B cell (primary cell): ENCODE data around the gene ACOX3. TPM values are rescaled to one million over a fixed set of nuclear protein-coding genes. Genes with fewer than 3 reads are reported as not detected.

Experiments
- ATAC-seq: fragments of 200-7000 bp; cut with Tn5 transposase; one replicate; pipeline ENCODE4 v1.10.0; 2021; ENCODE audit warnings: low read depth, mild to moderate bottlenecking, moderate number of reproducible peaks, moderate library complexity
- CTCF ChIA-PET: fragments of 350-600 bp; sonication (Branson Sonifier 250); formaldehyde crosslinking; loops from one replicate; lab custom pipeline; 2021; ENCODE audit warnings: antibody characterized with exemption, inconsistent platforms; lab: Charles Lee
- POLR2A ChIA-PET: fragments of 350-600 bp; sonication (Branson Sonifier 250); formaldehyde crosslinking; loops from one replicate; lab custom pipeline; 2021; ENCODE audit warnings: antibody characterized with exemption; lab: Charles Lee
- DNase-seq: peaks from one replicate; pipeline ENCODE4 v3.0.0; 2013
- H2AFZ ChIP-seq: 2 replicates; pipeline ENCODE4 v1.6.1; 2012; ENCODE audit warnings: mild to moderate bottlenecking, low read depth, low read length; ENCODE audit not compliant: insufficient read depth, poor library complexity, severe bottlenecking
- H3K27ac ChIP-seq, 2 donors: 1 replicate in 1 of 2; 2 replicates in 1 of 2; pipeline ENCODE4 v1.5.1; 2012 to 2013; ENCODE audit warnings: low read length in 2 of 2, mild to moderate bottlenecking in 2 of 2, moderate library complexity in 1 of 2
- H3K27me3 ChIP-seq, 4 experiments: fragments of 200-600 bp in 1 of 4; sonication (generic) in 1 of 4; replicated peaks in 1 of 4; 1 replicate in 2 of 4; 2 replicates in 2 of 4; pipeline versions ENCODE4 v1.6.1 to v1.7.0; 2013 to 2016; ENCODE audit warnings: low read length in 3 of 4, mild to moderate bottlenecking in 2 of 4, mixed read lengths in 1 of 4, moderate library complexity in 1 of 4; ENCODE audit not compliant: insufficient read depth in 4 of 4, control insufficient read depth in 3 of 4; ENCODE audit errors: control extremely low read depth in 1 of 4
- H3K36me3 ChIP-seq, 2 experiments: replicated peaks in 1 of 2; 1 replicate in 1 of 2; 2 replicates in 1 of 2; pipeline versions ENCODE4 v1.6.1 to v1.7.1; 2013; ENCODE audit warnings: low read length in 1 of 2; ENCODE audit not compliant: insufficient read depth in 2 of 2, control insufficient read depth in 1 of 2; ENCODE audit errors: control extremely low read depth in 1 of 2, extremely low read depth in 1 of 2
- H3K4me1 ChIP-seq, 2 donors: fragments of 200-600 bp in 1 of 2; sonication (generic) in 1 of 2; 1 replicate in 1 of 2; 2 replicates in 1 of 2; pipeline versions ENCODE4 v1.5.1 to v1.6.1; 2013 to 2017; ENCODE audit warnings: low read length in 2 of 2; ENCODE audit not compliant: control insufficient read depth in 2 of 2, insufficient read depth in 2 of 2
- H3K4me2 ChIP-seq: replicated peaks from 2 replicates; pipeline ENCODE3; 2012; ENCODE audit warnings: mild to moderate bottlenecking, low read depth, low read length; ENCODE audit not compliant: poor library complexity, severe bottlenecking
- H3K4me3 ChIP-seq, 5 experiments: fragments of 200-600 bp in 1 of 5; sonication (generic) in 1 of 5; 1 replicate in 3 of 5; 2 replicates in 2 of 5; pipeline versions ENCODE4 v1.5.1 to v1.7.0; 2011 to 2016; ENCODE audit warnings: low read length in 4 of 5, mild to moderate bottlenecking in 4 of 5, low read depth in 2 of 5, control low read depth in 1 of 5, moderate library complexity in 1 of 5; ENCODE audit not compliant: insufficient read depth in 1 of 5; ENCODE audit errors: control extremely low read depth in 1 of 5, extremely low read depth in 1 of 5
- H3K79me2 ChIP-seq: fragments of 200-600 bp; sonication (generic); one replicate; pipeline ENCODE4 v1.6.0; 2016; ENCODE audit warnings: low read length; ENCODE audit not compliant: control insufficient read depth, insufficient read depth
- H3K9ac ChIP-seq: fragments of 200-600 bp; sonication (generic); 2 replicates; pipeline ENCODE4 v1.6.1; 2017; ENCODE audit warnings: mild to moderate bottlenecking, low read length, moderate library complexity
- H3K9me3 ChIP-seq, 3 donors: one replicate each; pipeline versions ENCODE4 v1.6.1 to v1.7.1; 2013; ENCODE audit warnings: low read length in 2 of 3; ENCODE audit not compliant: control insufficient read depth in 2 of 3, insufficient read depth in 1 of 3; ENCODE audit errors: control extremely low read depth in 1 of 3
- H4K20me1 ChIP-seq: 2 replicates; pipeline ENCODE4 v1.6.0; 2012; ENCODE audit warnings: mild to moderate bottlenecking, low read length; ENCODE audit not compliant: insufficient read depth, control insufficient read depth, poor library complexity, severe bottlenecking
- H3K27ac Mint-ChIP-seq: one replicate; pipeline ENCODE4 v1.8.0; 2021; ENCODE audit warnings: mixed read lengths
- H3K27me3 Mint-ChIP-seq: one replicate; pipeline ENCODE4 v1.8.0; 2021; ENCODE audit warnings: mixed read lengths
- H3K4me1 Mint-ChIP-seq: one replicate; pipeline ENCODE4 v1.8.0; 2021; ENCODE audit warnings: mixed read lengths
- H3K4me3 Mint-ChIP-seq: one replicate; pipeline ENCODE4 v1.8.0; 2021; ENCODE audit warnings: mixed read lengths
- H3K9me3 Mint-ChIP-seq: one replicate; pipeline ENCODE4 v1.8.0; 2022; ENCODE audit warnings: mixed read lengths; ENCODE audit not compliant: insufficient read depth
- EZH2 ChIP-seq: IDR thresholded peaks from 2 replicates; pipeline ENCODE4 v1.6.1; 2012; ENCODE audit warnings: borderline replicate concordance, low read depth, mild to moderate bottlenecking, moderate library complexity, low read length; ENCODE audit not compliant: insufficient read depth, poor library complexity, severe bottlenecking
- WGBS: methylation state at CpG from one replicate; pipeline ENCODE4 v1.1.5; 2013; ENCODE audit warnings: missing lambda C conversion rate; ENCODE audit not compliant: insufficient coverage; 5-methylcytosine and 5-hydroxymethylcytosine counted together
- intact Hi-C: fragments of 100-400 bp; cut with micrococcal nuclease; formaldehyde crosslinking; loops from one replicate; pipeline ENCODE4 v1.10.0; 2022
- polyA plus RNA-seq: library from polyadenylated mRNA; depleted of rRNA; stranded (reverse); fragments of >200 nt; gene quantifications from 2 replicates; pipeline ENCODE4 v1.2.3, GENCODE V29; 2012
- total RNA-seq, 2 donors: library from RNA; stranded (reverse); fragments of 120-200 nt in 1 of 2; gene quantifications; 1 replicate in 1 of 2; 2 replicates in 1 of 2; pipeline versions ENCODE4 v1.2.3 to v1.2.4, GENCODE V29; 2013 to 2022
- TF ChIP-seq, protein P1 (sequence below): fragments of 200-600 bp; IDR thresholded peaks from one replicate; pipeline ENCODE4 v1.8.0; 2022; ENCODE audit warnings: antibody characterized with exemption, mild to moderate bottlenecking

The ACOX3 gene
- total and polyA plus RNA-seq, 2 donors (not counting 1 experiment from before 2014, with no cell fraction given), result 4.6 to 23.1 TPM

DNA sequence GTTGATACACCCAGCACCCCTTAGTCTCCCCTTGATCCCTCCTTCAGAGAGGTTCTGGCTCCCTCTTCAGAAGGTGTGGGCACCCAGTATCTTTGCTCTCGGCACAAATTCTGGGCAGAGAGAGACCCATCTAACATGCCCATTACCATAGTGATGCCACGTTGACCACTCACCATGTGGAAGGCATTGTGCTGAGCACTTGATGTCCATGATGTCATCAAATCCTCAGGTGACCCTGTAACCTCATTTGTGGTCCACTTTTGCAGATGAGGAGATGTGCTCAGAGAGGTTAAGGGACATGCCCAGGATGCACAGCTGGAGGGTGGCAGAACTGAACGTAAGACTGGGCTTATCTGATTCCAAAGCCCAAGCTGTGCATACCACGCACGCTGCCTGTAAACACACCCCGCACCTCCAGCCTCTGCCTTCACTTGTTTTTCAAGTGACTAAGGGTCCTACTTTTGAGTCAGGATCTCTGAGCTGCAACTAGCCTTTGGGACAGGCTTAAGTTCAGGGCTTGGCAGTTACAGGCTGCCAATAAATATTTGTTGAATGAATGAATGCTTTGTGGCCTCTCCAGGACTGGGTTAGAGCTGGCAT lies 115.8 kb downstream of the ACOX3 start:
- ChIA-PET CTCF (no interaction called here), POLR2A (no interaction called here)
- H3K4me1 Mint-ChIP-seq, result no peaks in the 10 kb centered on the region
- H3K27ac Mint-ChIP-seq, result no peak overlapping the region
- no peak overlapping the region for H3K4me3 Mint-ChIP-seq
- H3K9me3 Mint-ChIP-seq, result no peaks in the 10 kb centered on the region
- H3K4me3 ChIP-seq, result no peak overlapping the region
- H3K9ac ChIP-seq, result no peak overlapping the region
- H3K4me2 ChIP-seq, result no peak overlapping the region
- H3K27me3 Mint-ChIP-seq, result peaks cover 2% of the 10 kb centered on the region
- H2AFZ ChIP-seq, result no peak overlapping the region
- no peak for DNase-seq
- 80% methylated on average over 5 of the region's 6 CpGs for WGBS
- no peaks in the 10 kb centered on the region for H4K20me1 ChIP-seq
- H3K9me3 ChIP-seq, result no peaks in the 10 kb centered on the region
- no peak for ATAC-seq
- H3K27ac ChIP-seq, result no peak overlapping the region
- no peaks in the 10 kb centered on the region for H3K4me1 ChIP-seq
- no peaks in the 10 kb centered on the region for H3K79me2 ChIP-seq
- H3K36me3 ChIP-seq, result no peaks in the 10 kb centered on the region
- no peak for TF ChIP-seq EZH2
- H3K27me3 ChIP-seq, result no peaks in the 10 kb centered on the region
- intact Hi-C loops, result no loop called here

DNA sequence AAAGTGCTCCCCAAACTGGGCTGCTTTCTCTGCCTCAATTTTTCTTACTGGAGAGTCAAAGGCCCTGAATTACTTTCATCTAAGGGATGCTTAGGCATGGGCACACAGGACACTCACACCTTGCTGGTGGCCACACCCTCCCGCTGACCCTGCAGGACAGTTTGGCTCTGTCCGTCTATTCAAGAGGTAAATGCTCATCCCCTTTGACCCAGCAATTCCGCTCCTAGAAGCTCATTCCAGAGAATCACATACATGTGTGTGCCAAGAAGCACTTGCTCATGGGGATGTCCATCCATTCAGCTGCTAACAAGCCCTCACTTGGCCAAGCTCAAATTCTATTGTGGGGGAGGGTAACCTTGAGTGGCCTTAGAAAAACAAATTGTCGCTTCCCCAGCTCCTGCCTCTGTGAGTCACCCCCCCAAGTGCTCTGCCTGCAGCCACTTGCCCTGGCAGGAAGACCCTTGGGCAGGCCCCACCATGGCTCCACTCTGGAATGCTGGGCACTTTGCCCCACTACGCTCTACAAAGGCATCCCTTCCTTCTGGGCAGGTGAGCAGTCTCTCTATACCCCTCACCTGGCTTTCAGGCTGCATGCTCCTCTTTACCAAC lies 116.5 kb downstream of the ACOX3 start:
- H3K4me1 Mint-ChIP-seq, result no peaks in the 10 kb centered on the region
- H3K27ac Mint-ChIP-seq, result no peak overlapping the region
- no peak overlapping the region for H2AFZ ChIP-seq
- CTCF ChIA-PET, result no interaction called here
- no peak overlapping the region for H3K4me2 ChIP-seq
- H3K9me3 Mint-ChIP-seq, result no peaks in the 10 kb centered on the region
- no peaks in the 10 kb centered on the region for H3K36me3 ChIP-seq
- H3K27ac ChIP-seq, result no peak overlapping the region
- peaks cover 2% of the 10 kb centered on the region for H3K27me3 Mint-ChIP-seq
- no peaks in the 10 kb centered on the region for H3K27me3 ChIP-seq
- H3K4me3 Mint-ChIP-seq, result no peak overlapping the region
- H3K4me1 ChIP-seq, result no peaks in the 10 kb centered on the region
- ATAC-seq, result no peak
- no peak overlapping the region for H3K4me3 ChIP-seq
- intact Hi-C loops, result no loop called here
- no peak for TF ChIP-seq EZH2
- TF ChIP-seq, protein P1, sequence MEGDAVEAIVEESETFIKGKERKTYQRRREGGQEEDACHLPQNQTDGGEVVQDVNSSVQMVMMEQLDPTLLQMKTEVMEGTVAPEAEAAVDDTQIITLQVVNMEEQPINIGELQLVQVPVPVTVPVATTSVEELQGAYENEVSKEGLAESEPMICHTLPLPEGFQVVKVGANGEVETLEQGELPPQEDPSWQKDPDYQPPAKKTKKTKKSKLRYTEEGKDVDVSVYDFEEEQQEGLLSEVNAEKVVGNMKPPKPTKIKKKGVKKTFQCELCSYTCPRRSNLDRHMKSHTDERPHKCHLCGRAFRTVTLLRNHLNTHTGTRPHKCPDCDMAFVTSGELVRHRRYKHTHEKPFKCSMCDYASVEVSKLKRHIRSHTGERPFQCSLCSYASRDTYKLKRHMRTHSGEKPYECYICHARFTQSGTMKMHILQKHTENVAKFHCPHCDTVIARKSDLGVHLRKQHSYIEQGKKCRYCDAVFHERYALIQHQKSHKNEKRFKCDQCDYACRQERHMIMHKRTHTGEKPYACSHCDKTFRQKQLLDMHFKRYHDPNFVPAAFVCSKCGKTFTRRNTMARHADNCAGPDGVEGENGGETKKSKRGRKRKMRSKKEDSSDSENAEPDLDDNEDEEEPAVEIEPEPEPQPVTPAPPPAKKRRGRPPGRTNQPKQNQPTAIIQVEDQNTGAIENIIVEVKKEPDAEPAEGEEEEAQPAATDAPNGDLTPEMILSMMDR, result no peak
- no peaks in the 10 kb centered on the region for H3K9me3 ChIP-seq
- POLR2A ChIA-PET, result no interaction called here
- no peaks in the 10 kb centered on the region for H4K20me1 ChIP-seq
- DNase-seq, result no peak
- H3K9ac ChIP-seq, result no peak overlapping the region
- WGBS, result 100% methylated on average over 4 of the region's 5 CpGs
- no peaks in the 10 kb centered on the region for H3K79me2 ChIP-seq
